HL-60 (cell line): ENCODE results near the gene DENND1A.

Experiments used
- DNase-seq, 2 experiments: peaks; one replicate each; pipeline ENCODE4 v3.0.0-alpha.2; 2010 to 2020; ENCODE audit warnings: low read depth in 1 of 2, low spot score in 1 of 2
- H3K27ac ChIP-seq: fragments of 250-450 bp; sonication (Bioruptor Pico); replicated peaks from 2 replicates; pipeline ENCODE4 v1.5.1; 2020; ENCODE audit warnings: mild to moderate bottlenecking, moderate library complexity
- H3K27me3 ChIP-seq: fragments of 250-450 bp; sonication (Bioruptor Pico); 2 replicates; pipeline ENCODE4 v1.5.1; 2021; ENCODE audit warnings: mild to moderate bottlenecking, moderate library complexity; ENCODE audit not compliant: insufficient read depth, poor library complexity, severe bottlenecking
- H3K4me3 ChIP-seq: replicated peaks from 2 replicates; pipeline ENCODE4 v1.5.1; 2011; ENCODE audit warnings: mild to moderate bottlenecking, control low read depth, low read length; ENCODE audit not compliant: insufficient read depth
- GABPA ChIP-seq: IDR thresholded peaks from 2 replicates; pipeline ENCODE4 v1.6.1; 2012; ENCODE audit warnings: low read depth
- POLR2AphosphoS5 ChIP-seq: IDR thresholded peaks from 2 replicates; pipeline ENCODE4 v1.6.1; 2012; ENCODE audit warnings: low read depth
- SPI1 ChIP-seq: IDR thresholded peaks from 2 replicates; pipeline ENCODE4 v1.6.1; 2012; ENCODE audit warnings: low read depth, mild to moderate bottlenecking, borderline replicate concordance
- TF ChIP-seq, protein P1 (sequence below): IDR thresholded peaks from one replicate; pipeline ENCODE4 v1.5.1; 2011; ENCODE audit warnings: low read length, control low read depth, inconsistent platforms; ENCODE audit not compliant: insufficient read depth
- TF ChIP-seq, protein P2 (sequence below): IDR thresholded peaks from 2 replicates; pipeline ENCODE4 v1.6.1; 2012; ENCODE audit warnings: low read depth; ENCODE audit not compliant: insufficient replicate concordance

Gene DENND1A

DNA sequence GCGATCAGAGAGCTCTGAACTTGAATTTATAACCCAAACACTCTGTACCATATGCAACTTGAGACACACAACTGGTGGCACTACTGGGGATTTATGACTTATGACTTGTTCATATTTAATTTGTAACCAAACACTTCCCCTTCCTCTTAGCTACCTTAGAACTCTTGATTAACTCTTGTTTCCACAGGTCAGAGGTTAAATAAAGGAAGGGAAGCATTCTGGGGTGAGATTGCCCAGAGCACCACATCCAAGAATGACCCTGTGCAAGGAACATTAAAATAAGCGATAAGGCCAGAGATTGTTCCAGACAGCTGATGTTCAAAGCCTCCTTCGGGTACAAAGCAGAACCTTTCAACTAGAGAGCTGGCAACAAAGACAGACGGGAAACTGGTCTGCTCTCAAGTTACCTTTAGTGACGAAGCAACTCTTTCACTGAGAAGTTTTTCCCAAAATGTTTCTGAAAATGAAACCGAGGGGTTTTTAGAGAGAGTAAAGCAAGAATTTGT, 242.6 kb downstream of the DENND1A start:
- no peak for DNase-seq
- H3K4me3 ChIP-seq, result no peak overlapping the region
- H3K27me3 ChIP-seq, result no peaks in the 10 kb centered on the region
- H3K27ac ChIP-seq, result no peak overlapping the region
- TF ChIP-seq GABPA (no peak), SPI1 (no peak), POLR2AphosphoS5 (no peak)
- TF ChIP-seq, protein P1, sequence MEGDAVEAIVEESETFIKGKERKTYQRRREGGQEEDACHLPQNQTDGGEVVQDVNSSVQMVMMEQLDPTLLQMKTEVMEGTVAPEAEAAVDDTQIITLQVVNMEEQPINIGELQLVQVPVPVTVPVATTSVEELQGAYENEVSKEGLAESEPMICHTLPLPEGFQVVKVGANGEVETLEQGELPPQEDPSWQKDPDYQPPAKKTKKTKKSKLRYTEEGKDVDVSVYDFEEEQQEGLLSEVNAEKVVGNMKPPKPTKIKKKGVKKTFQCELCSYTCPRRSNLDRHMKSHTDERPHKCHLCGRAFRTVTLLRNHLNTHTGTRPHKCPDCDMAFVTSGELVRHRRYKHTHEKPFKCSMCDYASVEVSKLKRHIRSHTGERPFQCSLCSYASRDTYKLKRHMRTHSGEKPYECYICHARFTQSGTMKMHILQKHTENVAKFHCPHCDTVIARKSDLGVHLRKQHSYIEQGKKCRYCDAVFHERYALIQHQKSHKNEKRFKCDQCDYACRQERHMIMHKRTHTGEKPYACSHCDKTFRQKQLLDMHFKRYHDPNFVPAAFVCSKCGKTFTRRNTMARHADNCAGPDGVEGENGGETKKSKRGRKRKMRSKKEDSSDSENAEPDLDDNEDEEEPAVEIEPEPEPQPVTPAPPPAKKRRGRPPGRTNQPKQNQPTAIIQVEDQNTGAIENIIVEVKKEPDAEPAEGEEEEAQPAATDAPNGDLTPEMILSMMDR, result no peak
- TF ChIP-seq, protein P2, sequence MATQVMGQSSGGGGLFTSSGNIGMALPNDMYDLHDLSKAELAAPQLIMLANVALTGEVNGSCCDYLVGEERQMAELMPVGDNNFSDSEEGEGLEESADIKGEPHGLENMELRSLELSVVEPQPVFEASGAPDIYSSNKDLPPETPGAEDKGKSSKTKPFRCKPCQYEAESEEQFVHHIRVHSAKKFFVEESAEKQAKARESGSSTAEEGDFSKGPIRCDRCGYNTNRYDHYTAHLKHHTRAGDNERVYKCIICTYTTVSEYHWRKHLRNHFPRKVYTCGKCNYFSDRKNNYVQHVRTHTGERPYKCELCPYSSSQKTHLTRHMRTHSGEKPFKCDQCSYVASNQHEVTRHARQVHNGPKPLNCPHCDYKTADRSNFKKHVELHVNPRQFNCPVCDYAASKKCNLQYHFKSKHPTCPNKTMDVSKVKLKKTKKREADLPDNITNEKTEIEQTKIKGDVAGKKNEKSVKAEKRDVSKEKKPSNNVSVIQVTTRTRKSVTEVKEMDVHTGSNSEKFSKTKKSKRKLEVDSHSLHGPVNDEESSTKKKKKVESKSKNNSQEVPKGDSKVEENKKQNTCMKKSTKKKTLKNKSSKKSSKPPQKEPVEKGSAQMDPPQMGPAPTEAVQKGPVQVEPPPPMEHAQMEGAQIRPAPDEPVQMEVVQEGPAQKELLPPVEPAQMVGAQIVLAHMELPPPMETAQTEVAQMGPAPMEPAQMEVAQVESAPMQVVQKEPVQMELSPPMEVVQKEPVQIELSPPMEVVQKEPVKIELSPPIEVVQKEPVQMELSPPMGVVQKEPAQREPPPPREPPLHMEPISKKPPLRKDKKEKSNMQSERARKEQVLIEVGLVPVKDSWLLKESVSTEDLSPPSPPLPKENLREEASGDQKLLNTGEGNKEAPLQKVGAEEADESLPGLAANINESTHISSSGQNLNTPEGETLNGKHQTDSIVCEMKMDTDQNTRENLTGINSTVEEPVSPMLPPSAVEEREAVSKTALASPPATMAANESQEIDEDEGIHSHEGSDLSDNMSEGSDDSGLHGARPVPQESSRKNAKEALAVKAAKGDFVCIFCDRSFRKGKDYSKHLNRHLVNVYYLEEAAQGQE, result no peak

DNA sequence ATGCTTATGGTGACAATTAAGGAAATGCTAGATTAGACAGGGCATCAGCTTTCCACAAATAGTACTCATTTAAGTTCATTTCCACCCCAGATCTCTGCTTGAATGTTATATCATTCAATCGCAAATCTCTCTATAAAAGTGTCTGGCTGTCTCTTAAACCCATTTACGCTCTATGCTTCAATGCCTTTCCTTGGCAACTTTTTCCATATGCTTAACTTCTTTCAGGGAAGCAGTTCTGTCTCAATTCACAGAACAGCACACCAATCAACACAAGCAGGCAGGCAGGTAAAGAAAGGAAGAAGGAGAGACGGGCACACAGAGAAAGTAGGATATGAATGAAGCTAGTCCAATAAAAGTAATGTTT, 243.1 kb downstream of the DENND1A start:
- Histone ChIP-seq H3K4me3 (no peak overlapping the region), H3K27me3 (no peaks in the 10 kb centered on the region), H3K27ac (no peak overlapping the region)
- DNase-seq, result no peak
- TF ChIP-seq, protein P1, result no peak
- TF ChIP-seq SPI1 (no peak), GABPA (no peak), POLR2AphosphoS5 (no peak)
- TF ChIP-seq, protein P2, result no peak

DNA sequence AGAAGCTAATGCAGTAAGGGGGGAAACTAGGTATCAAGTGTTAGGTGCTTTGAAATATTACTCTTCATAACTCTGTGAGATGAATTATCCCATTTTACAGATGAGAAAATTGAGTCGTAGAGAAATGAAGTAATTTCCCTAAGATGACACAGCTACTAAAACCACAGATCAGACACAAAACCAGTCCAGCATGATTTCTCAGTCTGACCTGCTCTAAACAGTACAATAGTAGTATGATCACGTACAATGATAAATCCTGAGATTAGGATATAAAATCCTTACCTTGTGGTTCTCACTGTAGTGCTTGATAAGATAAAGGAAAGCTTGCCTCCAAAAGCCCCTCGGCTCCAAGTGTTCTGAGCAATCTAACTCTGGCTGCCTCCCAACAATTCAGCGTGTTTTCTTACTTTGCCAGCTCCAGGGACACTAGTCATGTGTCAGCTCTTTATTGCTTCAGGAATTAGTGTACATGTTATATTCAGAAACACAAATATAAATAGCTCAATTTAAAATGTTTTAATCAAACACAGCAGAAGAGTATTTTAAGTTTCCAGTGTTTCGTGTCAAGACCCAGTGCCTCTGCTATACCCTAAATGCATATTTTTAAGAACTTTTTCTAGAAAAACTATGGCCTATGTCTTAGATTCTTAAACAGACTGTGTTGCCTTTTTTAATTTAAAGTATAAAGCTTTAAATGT, 243.6 kb downstream of the DENND1A start:
- H3K27me3 ChIP-seq, result no peaks in the 10 kb centered on the region
- H3K27ac ChIP-seq, result no peak overlapping the region
- TF ChIP-seq, protein P1, result no peak
- TF ChIP-seq, protein P2, result no peak
- TF ChIP-seq SPI1, result no peak
- no peak for TF ChIP-seq GABPA
- TF ChIP-seq POLR2AphosphoS5, result no peak
- H3K4me3 ChIP-seq, result no peak overlapping the region
- DNase-seq, result no peak
